Measurements from ENCODE around the gene SIL1.
"Not testable (repeated sequence)": the region's sequence is repeated elsewhere in the genome, so short reads cannot be mapped to it uniquely, and the experiment has no call there.

The SIL1 gene

DNA sequence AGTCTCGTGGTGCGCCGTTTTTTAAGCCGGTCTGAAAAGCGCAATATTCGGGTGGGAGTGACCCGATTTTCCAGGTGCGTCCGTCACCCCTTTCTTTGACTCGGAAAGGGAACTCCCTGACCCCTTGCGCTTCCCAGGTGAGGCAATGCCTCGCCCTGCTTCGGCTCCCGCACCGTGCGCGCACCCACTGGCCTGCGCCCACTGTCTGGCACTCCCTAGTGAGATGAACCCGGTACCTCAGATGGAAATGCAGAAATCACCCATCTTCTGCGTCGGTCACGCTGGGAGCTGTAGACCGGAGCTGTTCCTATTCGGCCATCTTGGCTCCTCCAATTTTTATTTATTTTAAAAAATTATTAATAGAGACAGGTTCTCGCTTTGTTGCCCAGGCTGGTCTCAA, 187.0 kb downstream of the SIL1 start:
- POLR2A ChIA-PET: not testable (repeated sequence)

DNA sequence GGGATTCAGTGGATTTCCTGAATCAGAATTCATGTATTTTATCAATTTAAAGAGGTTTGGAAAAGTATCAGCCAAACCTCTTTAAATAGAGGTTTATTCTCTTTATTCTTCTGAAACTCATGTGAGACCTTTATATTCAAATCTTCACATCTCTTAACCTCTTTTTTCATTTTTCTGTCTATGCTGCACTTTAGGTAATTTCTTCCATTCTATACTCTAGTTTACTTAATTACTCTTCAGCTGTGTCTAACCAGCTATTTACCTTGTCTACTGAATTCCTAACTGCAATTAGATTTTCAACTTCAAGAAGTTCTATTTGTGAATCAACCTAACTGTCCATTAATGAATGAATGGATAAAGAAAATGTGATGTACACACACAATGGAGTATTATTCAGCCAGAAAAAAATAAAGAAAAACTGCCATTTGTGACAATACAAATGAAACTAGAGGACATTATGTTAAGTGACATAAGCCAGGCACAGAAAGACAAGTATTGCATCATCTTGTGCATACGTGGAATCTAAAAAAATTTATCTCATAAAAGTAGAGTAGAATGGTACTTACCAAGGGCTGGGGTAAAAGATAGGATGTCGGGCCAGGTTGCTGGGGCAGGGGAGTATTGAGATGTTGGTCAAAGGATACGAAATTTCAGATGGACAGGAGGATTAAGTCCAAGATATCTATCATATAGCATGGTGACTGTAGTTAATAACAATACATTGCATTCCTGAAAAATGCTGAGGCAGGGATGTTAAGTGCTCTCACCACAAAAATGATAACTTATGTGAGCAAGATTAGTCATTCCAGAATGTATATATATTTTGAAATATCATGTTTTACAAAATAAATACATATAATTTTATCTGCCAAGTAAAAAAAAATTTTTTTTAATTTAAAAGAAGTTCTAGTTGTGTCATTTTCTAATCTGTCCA, 193.5 kb downstream of the SIL1 start:
- H3K27ac ChIP-seq (ENCODE audit: insufficient read depth in 1 of 2, low read depth in 1 of 2, low read length in 2 of 2, poor library complexity in 1 of 2, severe bottlenecking in 2 of 2): no peak overlapping the region
- ChIA-PET CTCF (no interaction called here), POLR2A (no interaction called here)
- no peaks in the 10 kb centered on the region for H3K9me3 ChIP-seq (ENCODE audit: control extremely low read depth in 1 of 5, control insufficient read depth in 4 of 5, insufficient read depth in 2 of 5, low read depth in 1 of 5, low read length in 4 of 5)
- no peaks in the 10 kb centered on the region for H3K27me3 ChIP-seq (replicated peaks in 2 of 5; ENCODE audit: control insufficient read depth in 4 of 5, insufficient read depth in 5 of 5, low read length in 4 of 5)
- H3K4me3 ChIP-seq (ENCODE audit: control insufficient read depth in 1 of 7, extremely low read depth in 1 of 7, insufficient read depth in 4 of 7, low read depth in 2 of 7, low read length in 6 of 7): no peak overlapping the region
- no peak for DNase-seq
- H3K4me1 ChIP-seq (ENCODE audit: control extremely low read depth in 1 of 4, control insufficient read depth in 4 of 4, insufficient read depth in 4 of 4, low read length in 3 of 4): no peaks in the 10 kb centered on the region
- H3K36me3 ChIP-seq (ENCODE audit: control insufficient read depth in 4 of 4, insufficient read depth in 4 of 4, low read length in 3 of 4): peaks cover 0 to 6% (median 1%) of the 10 kb centered on the region in 4 experiments
- 100% methylated on average over 1 of the region's 3 CpGs for WGBS (ENCODE audit: insufficient coverage)

More for the DNA sequence above, 187.0 kb downstream of the SIL1 start:
- H3K27me3 ChIP-seq (replicated peaks in 2 of 5; ENCODE audit: control insufficient read depth in 4 of 5, insufficient read depth in 5 of 5, low read length in 4 of 5); DNase-seq; H3K9me3 ChIP-seq (ENCODE audit: control extremely low read depth in 1 of 5, control insufficient read depth in 4 of 5, insufficient read depth in 2 of 5, low read depth in 1 of 5, low read length in 4 of 5); H3K27ac ChIP-seq (ENCODE audit: insufficient read depth in 1 of 2, low read depth in 1 of 2, low read length in 2 of 2, poor library complexity in 1 of 2, severe bottlenecking in 2 of 2); H3K4me1 ChIP-seq (ENCODE audit: control extremely low read depth in 1 of 4, control insufficient read depth in 4 of 4, insufficient read depth in 4 of 4, low read length in 3 of 4): not testable (repeated sequence)
- WGBS (ENCODE audit: insufficient coverage): 60% methylated on average over 1 of the region's 25 CpGs
- CTCF ChIA-PET: interaction anchor here (1.1 kb wide), 1 partner anchor 57 kb away, joined by 5 read pairs; no protein-coding TSS in a partner anchor
- Histone ChIP-seq H3K36me3 (ENCODE audit: control insufficient read depth in 4 of 4, insufficient read depth in 4 of 4, low read length in 3 of 4) (peaks cover 0 to 12% (median 6%) of the 10 kb centered on the region in 4 experiments), H3K4me3 (ENCODE audit: control insufficient read depth in 1 of 7, extremely low read depth in 1 of 7, insufficient read depth in 4 of 7, low read depth in 2 of 7, low read length in 6 of 7) (peak overlapping the region in 2 of 7 experiments; percentile 8 to 57)

DNA sequence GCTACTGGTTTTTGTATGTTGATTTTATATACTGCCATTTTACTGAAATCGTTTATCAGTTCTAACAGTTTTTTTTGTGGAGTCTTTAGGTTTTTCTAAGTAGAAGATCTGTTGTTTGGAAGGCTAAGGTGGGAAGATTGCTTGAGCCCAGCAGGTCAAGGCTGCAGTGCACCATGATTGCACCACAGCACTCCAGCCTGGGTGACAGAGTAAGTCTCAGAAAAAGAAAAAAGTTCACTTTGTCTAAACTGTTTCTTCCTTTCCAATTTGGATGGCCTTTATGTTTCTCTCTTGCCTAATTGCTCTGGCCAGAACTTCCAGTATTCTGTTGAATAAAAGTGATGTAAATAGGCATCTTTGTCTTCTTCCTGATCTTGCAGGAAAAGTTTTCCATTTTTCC, 198.5 kb downstream of the SIL1 start:
- Histone ChIP-seq H3K4me1 (ENCODE audit: control extremely low read depth in 1 of 4, control insufficient read depth in 4 of 4, insufficient read depth in 4 of 4, low read length in 3 of 4) (no peaks in the 10 kb centered on the region), H3K27me3 (replicated peaks in 2 of 5; ENCODE audit: control insufficient read depth in 4 of 5, insufficient read depth in 5 of 5, low read length in 4 of 5) (no peaks in the 10 kb centered on the region), H3K9me3 (ENCODE audit: control extremely low read depth in 1 of 5, control insufficient read depth in 4 of 5, insufficient read depth in 2 of 5, low read depth in 1 of 5, low read length in 4 of 5) (peaks cover 0 to 12% (median 5%) of the 10 kb centered on the region in 5 experiments), H3K27ac (ENCODE audit: insufficient read depth in 1 of 2, low read depth in 1 of 2, low read length in 2 of 2, poor library complexity in 1 of 2, severe bottlenecking in 2 of 2) (no peak overlapping the region), H3K36me3 (ENCODE audit: control insufficient read depth in 4 of 4, insufficient read depth in 4 of 4, low read length in 3 of 4) (peaks cover 0 to 15% (median 4%) of the 10 kb centered on the region in 4 experiments), H3K4me3 (ENCODE audit: control insufficient read depth in 1 of 7, extremely low read depth in 1 of 7, insufficient read depth in 4 of 7, low read depth in 2 of 7, low read length in 6 of 7) (no peak overlapping the region)
- ChIA-PET POLR2A (no interaction called here), CTCF (interaction anchor here (1.3 kb wide), 1 partner anchor 16 kb away, joined by 3 read pairs; no protein-coding TSS in a partner anchor)
- WGBS (ENCODE audit: insufficient coverage): 40% methylated on average over 1 of the region's 1 CpG
- DNase-seq: no peak

DNA sequence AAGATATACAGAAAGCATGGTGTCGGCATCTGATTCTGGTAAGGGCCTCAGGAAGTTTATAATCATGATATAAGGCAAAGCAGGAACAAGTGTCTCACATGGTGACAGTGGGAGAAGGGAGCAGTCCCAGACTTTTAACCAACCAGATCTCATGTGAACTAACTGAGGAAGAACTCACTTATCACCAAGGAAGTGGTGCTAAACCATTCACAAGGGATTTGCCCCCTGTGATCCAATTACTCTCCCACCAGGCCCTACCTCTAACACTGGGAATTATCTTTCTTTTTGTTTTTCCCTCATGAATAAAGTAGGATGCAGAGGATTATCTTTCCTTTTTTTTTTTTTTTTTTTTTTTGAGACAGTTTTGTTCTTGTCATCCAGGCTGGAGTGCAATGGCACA, 199.6 kb downstream of the SIL1 start:
- no peak for DNase-seq
- peaks cover 0 to 15% (median 4%) of the 10 kb centered on the region in 4 experiments for H3K36me3 ChIP-seq (ENCODE audit: control insufficient read depth in 4 of 4, insufficient read depth in 4 of 4, low read length in 3 of 4)
- POLR2A ChIA-PET: no interaction called here
- H3K27ac ChIP-seq (ENCODE audit: insufficient read depth in 1 of 2, low read depth in 1 of 2, low read length in 2 of 2, poor library complexity in 1 of 2, severe bottlenecking in 2 of 2): no peak overlapping the region
- CTCF ChIA-PET: interaction anchor here (0.6 to 2.1 kb wide), 2 partner anchors 14 to 123 kb away, joined by 3 to 5 read pairs; no protein-coding TSS in a partner anchor
- 100% methylated on average over 1 of the region's 1 CpG for WGBS (ENCODE audit: insufficient coverage)
- H3K4me1 ChIP-seq (ENCODE audit: control extremely low read depth in 1 of 4, control insufficient read depth in 4 of 4, insufficient read depth in 4 of 4, low read length in 3 of 4): no peaks in the 10 kb centered on the region
- no peak overlapping the region for H3K4me3 ChIP-seq (ENCODE audit: control insufficient read depth in 1 of 7, extremely low read depth in 1 of 7, insufficient read depth in 4 of 7, low read depth in 2 of 7, low read length in 6 of 7)
- H3K9me3 ChIP-seq (ENCODE audit: control extremely low read depth in 1 of 5, control insufficient read depth in 4 of 5, insufficient read depth in 2 of 5, low read depth in 1 of 5, low read length in 4 of 5): peaks cover 0 to 12% (median 5%) of the 10 kb centered on the region in 5 experiments
- no peaks in the 10 kb centered on the region for H3K27me3 ChIP-seq (replicated peaks in 2 of 5; ENCODE audit: control insufficient read depth in 4 of 5, insufficient read depth in 5 of 5, low read length in 4 of 5)

DNA sequence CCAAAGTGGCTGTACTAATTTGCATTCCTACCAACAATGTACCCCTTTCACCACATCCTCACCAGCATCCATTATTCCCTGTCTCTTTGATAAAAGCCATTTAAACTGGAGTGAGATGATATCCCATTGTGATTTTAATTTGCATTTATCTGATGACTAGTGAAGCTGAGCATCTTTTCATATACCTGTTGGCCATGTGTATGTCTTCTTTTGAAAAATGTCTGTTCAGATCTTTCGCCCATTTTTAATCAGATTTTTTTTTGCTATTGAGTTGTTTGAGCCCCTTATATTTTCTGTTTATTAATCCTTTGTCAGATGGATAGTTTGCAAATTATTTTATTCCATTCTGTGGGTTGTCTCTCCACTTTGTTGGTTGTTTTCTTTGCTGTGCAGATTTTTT, 202.0 kb downstream of the SIL1 start:
- Histone ChIP-seq H3K27ac (ENCODE audit: insufficient read depth in 1 of 2, low read depth in 1 of 2, low read length in 2 of 2, poor library complexity in 1 of 2, severe bottlenecking in 2 of 2) (no peak overlapping the region), H3K4me3 (ENCODE audit: control insufficient read depth in 1 of 7, extremely low read depth in 1 of 7, insufficient read depth in 4 of 7, low read depth in 2 of 7, low read length in 6 of 7) (no peak overlapping the region), H3K27me3 (replicated peaks in 2 of 5; ENCODE audit: control insufficient read depth in 4 of 5, insufficient read depth in 5 of 5, low read length in 4 of 5) (no peaks in the 10 kb centered on the region), H3K4me1 (ENCODE audit: control extremely low read depth in 1 of 4, control insufficient read depth in 4 of 4, insufficient read depth in 4 of 4, low read length in 3 of 4) (no peaks in the 10 kb centered on the region), H3K9me3 (ENCODE audit: control extremely low read depth in 1 of 5, control insufficient read depth in 4 of 5, insufficient read depth in 2 of 5, low read depth in 1 of 5, low read length in 4 of 5) (peaks cover 0 to 12% (median 5%) of the 10 kb centered on the region in 5 experiments), H3K36me3 (ENCODE audit: control insufficient read depth in 4 of 4, insufficient read depth in 4 of 4, low read length in 3 of 4) (peaks cover 0 to 13% (median 3%) of the 10 kb centered on the region in 4 experiments)
- no peak for DNase-seq
- POLR2A ChIA-PET: no interaction called here
- CTCF ChIA-PET: interaction anchor here (2.1 kb wide), 1 partner anchor 11 kb away, joined by 5 read pairs; no protein-coding TSS in a partner anchor
- no CpG with 5 or more reads among the region's 1 CpG for WGBS (ENCODE audit: insufficient coverage)

DNA sequence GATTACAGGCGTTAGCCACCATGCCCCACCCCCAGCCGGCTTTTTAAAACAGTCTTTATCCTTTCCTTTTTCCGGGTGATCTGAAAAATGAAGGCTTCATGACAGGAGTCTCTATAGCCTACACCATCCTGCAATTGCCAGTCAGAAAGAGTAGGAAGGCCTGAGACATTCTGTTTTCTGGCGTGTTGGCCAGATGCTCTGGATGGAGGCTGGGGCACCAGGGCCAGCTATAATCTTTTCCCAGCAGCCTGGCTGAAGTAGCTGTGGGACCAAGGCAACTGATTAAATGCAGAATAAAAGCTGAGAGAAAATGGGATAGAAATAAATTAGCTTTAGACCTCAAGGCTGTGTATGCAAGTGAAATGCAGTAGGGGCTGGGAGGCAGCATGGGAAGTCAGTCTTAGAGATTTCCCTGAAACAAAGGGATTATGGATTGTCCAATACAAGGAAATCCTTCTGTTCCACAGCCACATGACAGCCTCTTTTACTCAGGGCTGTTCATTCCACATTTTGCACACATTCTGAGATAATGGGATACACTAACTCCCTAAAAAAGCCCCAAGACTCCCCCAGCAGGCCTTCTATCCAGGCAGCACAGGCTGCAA, 207.1 kb downstream of the SIL1 start:
- Histone ChIP-seq H3K27ac (ENCODE audit: insufficient read depth in 1 of 2, low read depth in 1 of 2, low read length in 2 of 2, poor library complexity in 1 of 2, severe bottlenecking in 2 of 2) (no peak overlapping the region), H3K9me3 (ENCODE audit: control extremely low read depth in 1 of 5, control insufficient read depth in 4 of 5, insufficient read depth in 2 of 5, low read depth in 1 of 5, low read length in 4 of 5) (peaks cover 0 to 4% (median 0%) of the 10 kb centered on the region in 5 experiments), H3K4me1 (ENCODE audit: control extremely low read depth in 1 of 4, control insufficient read depth in 4 of 4, insufficient read depth in 4 of 4, low read length in 3 of 4) (peaks cover 0 to 3% (median 0%) of the 10 kb centered on the region in 4 experiments), H3K4me3 (ENCODE audit: control insufficient read depth in 1 of 7, extremely low read depth in 1 of 7, insufficient read depth in 4 of 7, low read depth in 2 of 7, low read length in 6 of 7) (no peak overlapping the region), H3K27me3 (replicated peaks in 2 of 5; ENCODE audit: control insufficient read depth in 4 of 5, insufficient read depth in 5 of 5, low read length in 4 of 5) (no peaks in the 10 kb centered on the region), H3K36me3 (ENCODE audit: control insufficient read depth in 4 of 4, insufficient read depth in 4 of 4, low read length in 3 of 4) (peaks cover 0 to 16% (median 0%) of the 10 kb centered on the region in 4 experiments)
- CTCF ChIA-PET: no interaction called here
- POLR2A ChIA-PET: interaction anchor here (0.7 kb wide), 1 partner anchor 21 kb away, joined by 3 read pairs; no protein-coding TSS in a partner anchor
- WGBS (ENCODE audit: insufficient coverage): 98% methylated on average over 4 of the region's 4 CpGs
- no peak for DNase-seq

DNA sequence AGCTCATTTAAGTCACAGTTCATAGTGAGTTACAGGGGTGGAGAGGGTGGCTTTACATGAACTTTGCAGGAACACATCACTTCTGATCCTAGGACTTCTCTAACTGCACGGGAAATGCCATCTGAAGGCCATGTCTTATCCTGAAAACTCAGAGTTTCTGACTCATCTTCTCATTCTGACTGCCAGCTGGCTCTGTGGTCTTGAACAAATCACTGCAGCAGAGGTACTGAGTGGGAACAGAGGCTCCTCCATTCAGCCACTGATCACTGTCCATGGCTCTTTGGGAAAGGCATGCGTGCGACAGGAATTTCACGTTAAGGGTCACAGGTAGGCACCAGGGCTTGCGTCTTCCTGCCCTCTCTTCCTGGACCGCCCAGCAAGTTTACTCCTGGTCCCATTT, 208.4 kb downstream of the SIL1 start:
- Histone ChIP-seq H3K27me3 (replicated peaks in 2 of 5; ENCODE audit: control insufficient read depth in 4 of 5, insufficient read depth in 5 of 5, low read length in 4 of 5) (no peaks in the 10 kb centered on the region), H3K9me3 (ENCODE audit: control extremely low read depth in 1 of 5, control insufficient read depth in 4 of 5, insufficient read depth in 2 of 5, low read depth in 1 of 5, low read length in 4 of 5) (no peaks in the 10 kb centered on the region), H3K4me3 (ENCODE audit: control insufficient read depth in 1 of 7, extremely low read depth in 1 of 7, insufficient read depth in 4 of 7, low read depth in 2 of 7, low read length in 6 of 7) (no peak overlapping the region), H3K27ac (ENCODE audit: insufficient read depth in 1 of 2, low read depth in 1 of 2, low read length in 2 of 2, poor library complexity in 1 of 2, severe bottlenecking in 2 of 2) (no peak overlapping the region), H3K36me3 (ENCODE audit: control insufficient read depth in 4 of 4, insufficient read depth in 4 of 4, low read length in 3 of 4) (peaks cover 0 to 14% (median 0%) of the 10 kb centered on the region in 4 experiments), H3K4me1 (ENCODE audit: control extremely low read depth in 1 of 4, control insufficient read depth in 4 of 4, insufficient read depth in 4 of 4, low read length in 3 of 4) (peaks cover 0 to 16% (median 9%) of the 10 kb centered on the region in 4 experiments)
- WGBS (ENCODE audit: insufficient coverage): 98% methylated on average over 6 of the region's 6 CpGs
- DNase-seq: no peak
- ChIA-PET CTCF (no interaction called here), POLR2A (no interaction called here)
